Measurements from ENCODE around the gene ZNF280A. TPM values are rescaled to one million over a fixed set of nuclear protein-coding genes. Genes with fewer than 3 reads are reported as not detected.
"Not testable (repeated sequence)": the region's sequence is repeated elsewhere in the genome, so short reads cannot be mapped to it uniquely, and the experiment has no call there.

The ZNF280A gene
- total and polyA plus RNA-seq, 4 experiments from 2014 or later = not detected

GRCh38 chr22:22510833-22511232, 9.2 kb downstream of the ZNF280A start:
- Mint-ChIP-seq H3K27me3 (peaks cover 11 to 14% of the 10 kb centered on the region in 2 donors), H3K4me1 (peaks cover 9 to 20% (median 13%) of the 10 kb centered on the region in 4 donors), H3K36me3 (peaks cover 6 to 10% of the 10 kb centered on the region in 2 donors)
- H3K27me3 ChIP-seq (ENCODE audit: insufficient read depth, low read length); DNase-seq; H3K9me3 ChIP-seq (ENCODE audit: control insufficient read depth in 1 of 2, low read length in 2 of 2); H3K4me3 Mint-ChIP-seq; POLR2A ChIA-PET (ENCODE audit: partially characterized antibody); H3K36me3 ChIP-seq (ENCODE audit: insufficient read depth, low read length); H3K4me3 ChIP-seq (ENCODE audit: low read length in 2 of 2); H3K9me3 Mint-ChIP-seq; CTCF ChIA-PET (ENCODE audit: partially characterized antibody); intact Hi-C loops (cut with micrococcal nuclease); H3K27ac ChIP-seq (ENCODE audit: low read depth, low read length); H3K27ac Mint-ChIP-seq: not testable (repeated sequence)
- peaks cover 13% of the 10 kb centered on the region for H3K4me1 ChIP-seq (ENCODE audit: insufficient read depth, low read length)

GRCh38 chr22:22509912-22510311, 10.2 kb downstream of the ZNF280A start:
- not testable (repeated sequence) for H3K9me3 ChIP-seq (ENCODE audit: control insufficient read depth in 1 of 2, low read length in 2 of 2)

GRCh38 chr22:22508274-22509176, 11.5 kb downstream of the ZNF280A start, which contains the start of gene ZNF280B:
ZNF280B (minus strand) TSS chr22:22508742; CDS start chr22:22489398, 19,344 bp downstream.
- DNase-seq = peak; percentile 73 to 82 (median 80)
- Mint-ChIP-seq H3K4me3 (peak within 1 kb of the TSS; percentile 76 to 88 (median 83)), H3K27me3 (peaks cover 1 to 5% of the 10 kb centered on the region in 2 donors), H3K27ac (peak within 1 kb of the TSS in 6 of 7 donors; percentile 39 to 86 (median 60)), H3K9me3 (peaks cover 0 to 8% (median under 1%) of the 10 kb centered on the region in 8 donors), H3K36me3 (peaks cover 18 to 23% of the 10 kb centered on the region in 2 donors), H3K4me1 (peaks cover 9 to 26% (median 14%) of the 10 kb centered on the region in 4 donors)
- H3K9me3 ChIP-seq (ENCODE audit: control insufficient read depth in 1 of 2, low read length in 2 of 2) = no peaks in the 10 kb centered on the region
- H3K4me1 ChIP-seq (ENCODE audit: insufficient read depth, low read length) = peaks cover 13% of the 10 kb centered on the region
- POLR2A ChIA-PET (ENCODE audit: partially characterized antibody) = no interaction called here
- no peaks in the 10 kb centered on the region for H3K27me3 ChIP-seq (ENCODE audit: insufficient read depth, low read length)
- H3K36me3 ChIP-seq (ENCODE audit: insufficient read depth, low read length) = no peaks in the 10 kb centered on the region
- H3K4me3 ChIP-seq (ENCODE audit: low read length in 2 of 2) = peak within 1 kb of the TSS; percentile 63 to 71
- peak within 1 kb of the TSS; percentile 21 for H3K27ac ChIP-seq (ENCODE audit: low read depth, low read length)
- intact Hi-C loops (cut with micrococcal nuclease) = no loop called here
- CTCF ChIA-PET (ENCODE audit: partially characterized antibody) = interaction anchor here (0.7 to 1.8 kb wide), 8 partner anchors 8 to 94 kb away, joined by 3 to 9 read pairs (median 4); partner anchors contain the start of genes PRAME and ZNF280A

More at GRCh38 chr22:22509912-22510311, 10.2 kb downstream of the ZNF280A start:
- H3K4me3 ChIP-seq (ENCODE audit: low read length in 2 of 2); intact Hi-C loops (cut with micrococcal nuclease); H3K27ac ChIP-seq (ENCODE audit: low read depth, low read length); H3K27me3 ChIP-seq (ENCODE audit: insufficient read depth, low read length); DNase-seq; H3K36me3 ChIP-seq (ENCODE audit: insufficient read depth, low read length); POLR2A ChIA-PET (ENCODE audit: partially characterized antibody); H3K27me3 Mint-ChIP-seq; H3K9me3 Mint-ChIP-seq: not testable (repeated sequence)
- H3K36me3 Mint-ChIP-seq = peaks cover 9 to 15% of the 10 kb centered on the region in 2 donors
- peaks cover 13% of the 10 kb centered on the region for H3K4me1 ChIP-seq (ENCODE audit: insufficient read depth, low read length)
- CTCF ChIA-PET (ENCODE audit: partially characterized antibody) = interaction anchor here (1.8 kb wide), 1 partner anchor 11 kb away, joined by 6 read pairs; no protein-coding TSS in a partner anchor
- H3K4me3 Mint-ChIP-seq = peak overlapping the region in 1 of 8 donors; percentile 74
- H3K4me1 Mint-ChIP-seq = peaks cover 9 to 22% (median 14%) of the 10 kb centered on the region in 4 donors
- H3K27ac Mint-ChIP-seq = peak overlapping the region in 2 of 7 donors; percentile 19 to 57

- ChIA-PET CTCF (ENCODE audit: partially characterized antibody) (interaction anchor here (0.7 to 1.8 kb wide), 6 partner anchors 9 to 436 kb away, joined by 3 to 7 read pairs (median 4); no protein-coding TSS in a partner anchor), POLR2A (ENCODE audit: partially characterized antibody) (no interaction called here)
These were observed 12.3 kb downstream of the ZNF280A start for GRCh38 chr22:22507743-22508273.

GRCh38 chr22:22506736-22507135, 13.3 kb downstream of the ZNF280A start:
- POLR2A ChIA-PET (ENCODE audit: partially characterized antibody) = no interaction called here
- no peak overlapping the region for H3K27ac ChIP-seq (ENCODE audit: low read depth, low read length)
- peaks cover 25 to 32% of the 10 kb centered on the region in 2 donors for H3K36me3 Mint-ChIP-seq
- H3K4me1 Mint-ChIP-seq = peaks cover 9 to 26% (median 14%) of the 10 kb centered on the region in 4 donors
- no peaks in the 10 kb centered on the region for H3K9me3 ChIP-seq (ENCODE audit: control insufficient read depth in 1 of 2, low read length in 2 of 2)
- H3K4me3 Mint-ChIP-seq = peak overlapping the region in 3 of 8 donors; percentile 3 to 53 (median 52)
- H3K4me1 ChIP-seq (ENCODE audit: insufficient read depth, low read length) = peaks cover 13% of the 10 kb centered on the region
- no peak for DNase-seq
- intact Hi-C loops (cut with micrococcal nuclease) = no loop called here
- peaks cover 4% of the 10 kb centered on the region for H3K36me3 ChIP-seq (ENCODE audit: insufficient read depth, low read length)
- H3K27me3 Mint-ChIP-seq = peaks cover 0 to 1% of the 10 kb centered on the region in 2 donors
- no peak overlapping the region for H3K4me3 ChIP-seq (ENCODE audit: low read length in 2 of 2)
- no peak overlapping the region for H3K27ac Mint-ChIP-seq
- CTCF ChIA-PET (ENCODE audit: partially characterized antibody) = no interaction called here
- H3K27me3 ChIP-seq (ENCODE audit: insufficient read depth, low read length) = no peaks in the 10 kb centered on the region
- H3K9me3 Mint-ChIP-seq = peaks cover 0 to 8% (median under 1%) of the 10 kb centered on the region in 8 donors

More at GRCh38 chr22:22507743-22508273, 12.3 kb downstream of the ZNF280A start:
- Mint-ChIP-seq H3K4me1 (peaks cover 9 to 26% (median 14%) of the 10 kb centered on the region in 4 donors), H3K27me3 (peaks cover 1 to 3% of the 10 kb centered on the region in 2 donors), H3K4me3 (peak overlapping the region; percentile 76 to 88 (median 83)), H3K36me3 (peaks cover 21 to 29% of the 10 kb centered on the region in 2 donors), H3K27ac (peak overlapping the region in 6 of 7 donors; percentile 36 to 86 (median 54)), H3K9me3 (peaks cover 0 to 8% (median under 1%) of the 10 kb centered on the region in 8 donors)
- H3K27ac ChIP-seq (ENCODE audit: low read depth, low read length) = peak overlapping the region; percentile 21
- peak overlapping the region; percentile 63 to 71 for H3K4me3 ChIP-seq (ENCODE audit: low read length in 2 of 2)
- H3K27me3 ChIP-seq (ENCODE audit: insufficient read depth, low read length) = no peaks in the 10 kb centered on the region
- peaks cover 4% of the 10 kb centered on the region for H3K36me3 ChIP-seq (ENCODE audit: insufficient read depth, low read length)
- peak in 1 of 5 donors; percentile 0 for DNase-seq
- no peaks in the 10 kb centered on the region for H3K9me3 ChIP-seq (ENCODE audit: control insufficient read depth in 1 of 2, low read length in 2 of 2)
- peaks cover 13% of the 10 kb centered on the region for H3K4me1 ChIP-seq (ENCODE audit: insufficient read depth, low read length)
- intact Hi-C loops (cut with micrococcal nuclease) = no loop called here

- Histone ChIP-seq H3K27ac (ENCODE audit: low read depth, low read length) (no peak overlapping the region), H3K4me3 (ENCODE audit: low read length in 2 of 2) (no peak overlapping the region), H3K4me1 (ENCODE audit: insufficient read depth, low read length) (no peaks in the 10 kb centered on the region), H3K9me3 (ENCODE audit: control insufficient read depth in 1 of 2, low read length in 2 of 2) (no peaks in the 10 kb centered on the region), H3K36me3 (ENCODE audit: insufficient read depth, low read length) (peaks cover 14% of the 10 kb centered on the region), H3K27me3 (ENCODE audit: insufficient read depth, low read length) (no peaks in the 10 kb centered on the region)
- Mint-ChIP-seq H3K27me3 (no peaks in the 10 kb centered on the region), H3K4me3 (no peak overlapping the region), H3K27ac (peak overlapping the region in 1 of 7 donors; percentile 71), H3K36me3 (peaks cover 14 to 18% of the 10 kb centered on the region in 2 donors), H3K9me3 (no peaks in the 10 kb centered on the region), H3K4me1 (peaks cover 0 to 6% (median 2%) of the 10 kb centered on the region in 4 donors)
- ChIA-PET CTCF (ENCODE audit: partially characterized antibody) (interaction anchor here (1.7 kb wide), 1 partner anchor 11 kb away, joined by 6 read pairs; the partner anchor contains the start of gene ZNF280B), POLR2A (ENCODE audit: partially characterized antibody) (no interaction called here)
- intact Hi-C loops (cut with micrococcal nuclease) = no loop called here
- DNase-seq = no peak
These were observed 21.8 kb downstream of the ZNF280A start for GRCh38 chr22:22498267-22498666.

- H3K4me3 ChIP-seq (ENCODE audit: low read length in 2 of 2); H3K4me3 Mint-ChIP-seq; H3K4me1 Mint-ChIP-seq; H3K27ac ChIP-seq (ENCODE audit: low read depth, low read length); POLR2A ChIA-PET (ENCODE audit: partially characterized antibody); intact Hi-C loops (cut with micrococcal nuclease); CTCF ChIA-PET (ENCODE audit: partially characterized antibody); H3K4me1 ChIP-seq (ENCODE audit: insufficient read depth, low read length); H3K9me3 Mint-ChIP-seq; H3K9me3 ChIP-seq (ENCODE audit: control insufficient read depth in 1 of 2, low read length in 2 of 2); DNase-seq; H3K27me3 ChIP-seq (ENCODE audit: insufficient read depth, low read length); H3K27ac Mint-ChIP-seq; H3K27me3 Mint-ChIP-seq: not testable (repeated sequence)
- H3K36me3 Mint-ChIP-seq = peaks cover 39 to 48% of the 10 kb centered on the region in 2 donors
- peaks cover 15% of the 10 kb centered on the region for H3K36me3 ChIP-seq (ENCODE audit: insufficient read depth, low read length)
These were observed 28.5 kb downstream of the ZNF280A start for GRCh38 chr22:22491589-22491988.
